Measurements from ENCODE around the gene TRIM62.

The TRIM62 gene

GRCh38 chr1:33173091-33173490 is 8.8 kb downstream of the TRIM62 start:
- TF ChIP-seq POLR2A (IDR thresholded peaks at IDR 0.05; ENCODE audit: low read length) (no peak), GATA1 (IDR thresholded peaks at IDR 0.05; ENCODE audit: low read depth, low read length) (no peak)
- no peak for DNase-seq

- TF ChIP-seq GATA1 (IDR thresholded peaks at IDR 0.05; ENCODE audit: low read depth, low read length) (no peak), POLR2A (IDR thresholded peaks at IDR 0.05; ENCODE audit: low read length) (no peak)
- DNase-seq = no peak
These were observed 9.6 kb downstream of the TRIM62 start for GRCh38 chr1:33171977-33172813.

- DNase-seq = no peak
- TF ChIP-seq GATA1 (IDR thresholded peaks at IDR 0.05; ENCODE audit: low read depth, low read length) (no peak), POLR2A (IDR thresholded peaks at IDR 0.05; ENCODE audit: low read length) (no peak)
These were observed 11.2 kb downstream of the TRIM62 start for GRCh38 chr1:33170351-33171274.

- no peak for DNase-seq
- no peak for TF ChIP-seq GATA1 (IDR thresholded peaks at IDR 0.05; ENCODE audit: low read depth, low read length)
- TF ChIP-seq POLR2A (IDR thresholded peaks at IDR 0.05; ENCODE audit: low read length) = no peak
These were observed 12.4 kb downstream of the TRIM62 start for GRCh38 chr1:33169290-33170055.

- no peak for TF ChIP-seq POLR2A (IDR thresholded peaks at IDR 0.05; ENCODE audit: low read length)
- TF ChIP-seq GATA1 (IDR thresholded peaks at IDR 0.05; ENCODE audit: low read depth, low read length) = no peak
- DNase-seq = no peak
These were observed 13.1 kb downstream of the TRIM62 start for GRCh38 chr1:33168556-33169289.

- no peak for DNase-seq
- TF ChIP-seq POLR2A (IDR thresholded peaks at IDR 0.05; ENCODE audit: low read length) (no peak), GATA1 (IDR thresholded peaks at IDR 0.05; ENCODE audit: low read depth, low read length) (no peak)
These were observed 14.0 kb downstream of the TRIM62 start for GRCh38 chr1:33167650-33168447.

GRCh38 chr1:33165809-33166208 is 16.0 kb downstream of the TRIM62 start:
- TF ChIP-seq GATA1 (IDR thresholded peaks at IDR 0.05; ENCODE audit: low read depth, low read length) (no peak), POLR2A (IDR thresholded peaks at IDR 0.05; ENCODE audit: low read length) (no peak)
- no peak for DNase-seq

- no peak for DNase-seq
- TF ChIP-seq POLR2A (IDR thresholded peaks at IDR 0.05; ENCODE audit: low read length) (no peak), GATA1 (IDR thresholded peaks at IDR 0.05; ENCODE audit: low read depth, low read length) (no peak)
These were observed 16.6 kb downstream of the TRIM62 start for GRCh38 chr1:33165209-33165608.

GRCh38 chr1:33163621-33164519 is 18.0 kb downstream of the TRIM62 start:
- DNase-seq = no peak
- no peak for TF ChIP-seq POLR2A (IDR thresholded peaks at IDR 0.05; ENCODE audit: low read length)
- TF ChIP-seq GATA1 (IDR thresholded peaks at IDR 0.05; ENCODE audit: low read depth, low read length) = no peak

- TF ChIP-seq GATA1 (IDR thresholded peaks at IDR 0.05; ENCODE audit: low read depth, low read length) = no peak
- no peak for TF ChIP-seq POLR2A (IDR thresholded peaks at IDR 0.05; ENCODE audit: low read length)
- DNase-seq = no peak
These were observed 19.7 kb downstream of the TRIM62 start for GRCh38 chr1:33162141-33162540.

- DNase-seq = no peak
- TF ChIP-seq POLR2A (IDR thresholded peaks at IDR 0.05; ENCODE audit: low read length) (no peak), GATA1 (IDR thresholded peaks at IDR 0.05; ENCODE audit: low read depth, low read length) (no peak)
These were observed 20.7 kb downstream of the TRIM62 start for GRCh38 chr1:33161061-33161681.
